Measurements from ENCODE around the gene ATP8B3.

ATP8B3 gene

GRCh38 chr19:1851654-1852580 lies 39.8 kb upstream of the ATP8B3 start:
- DNase-seq = peak in 11 of 51 donors; percentile 1 to 61 (median 27)

- no peak for DNase-seq
These were observed 39.0 kb upstream of the ATP8B3 start for GRCh38 chr19:1850809-1851653.

- no peak for DNase-seq
These were observed 37.9 kb upstream of the ATP8B3 start for GRCh38 chr19:1849886-1850398.

- no peak for DNase-seq
These were observed 37.0 kb upstream of the ATP8B3 start for GRCh38 chr19:1849132-1849474.

GRCh38 chr19:1848399-1849131 lies 36.5 kb upstream of the ATP8B3 start, which contains the start of gene REXO1:
Gene REXO1 (minus strand): TSS chr19:1848483. CDS start chr19:1848358, 125 bp downstream.
- DNase-seq = peak; percentile 63 to 98 (median 88)

- DNase-seq = peak in 5 of 51 donors; percentile 7 to 44 (median 32)
These were observed 35.8 kb upstream of the ATP8B3 start for GRCh38 chr19:1847684-1848398.

GRCh38 chr19:1847348-1847683 lies 35.2 kb upstream of the ATP8B3 start:
- DNase-seq = no peak

GRCh38 chr19:1846517-1847204 lies 34.6 kb upstream of the ATP8B3 start:
- DNase-seq = no peak

GRCh38 chr19:1845642-1846041 lies 33.6 kb upstream of the ATP8B3 start:
- DNase-seq = no peak

GRCh38 chr19:1845125-1845515 lies 33.0 kb upstream of the ATP8B3 start:
- no peak for DNase-seq

GRCh38 chr19:1844513-1845124 lies 32.5 kb upstream of the ATP8B3 start:
- DNase-seq = no peak

- DNase-seq = no peak
These were observed 31.7 kb upstream of the ATP8B3 start for GRCh38 chr19:1843646-1844394.

GRCh38 chr19:1843116-1843515 lies 31.0 kb upstream of the ATP8B3 start:
- DNase-seq = no peak

- DNase-seq = no peak
These were observed 29.3 kb upstream of the ATP8B3 start for GRCh38 chr19:1841209-1841924.

- no peak for DNase-seq
These were observed 28.6 kb upstream of the ATP8B3 start for GRCh38 chr19:1840541-1841115.

GRCh38 chr19:1839658-1840540 lies 27.8 kb upstream of the ATP8B3 start:
- DNase-seq = no peak

- peak in 10 of 51 donors; percentile 4 to 43 (median 20) for DNase-seq
These were observed 25.6 kb upstream of the ATP8B3 start for GRCh38 chr19:1837625-1838105.

All from hypothalamus (tissue), 51 donors.